ENCODE results near the gene FBXO10.
A peak's percentile ranks its signal among the peaks of the same experiment; 100 is the strongest.
"Not testable (repeated sequence)": the region's sequence is repeated elsewhere in the genome, so short reads cannot be mapped to it uniquely, and the experiment has no call there.

The FBXO10 gene

DNA sequence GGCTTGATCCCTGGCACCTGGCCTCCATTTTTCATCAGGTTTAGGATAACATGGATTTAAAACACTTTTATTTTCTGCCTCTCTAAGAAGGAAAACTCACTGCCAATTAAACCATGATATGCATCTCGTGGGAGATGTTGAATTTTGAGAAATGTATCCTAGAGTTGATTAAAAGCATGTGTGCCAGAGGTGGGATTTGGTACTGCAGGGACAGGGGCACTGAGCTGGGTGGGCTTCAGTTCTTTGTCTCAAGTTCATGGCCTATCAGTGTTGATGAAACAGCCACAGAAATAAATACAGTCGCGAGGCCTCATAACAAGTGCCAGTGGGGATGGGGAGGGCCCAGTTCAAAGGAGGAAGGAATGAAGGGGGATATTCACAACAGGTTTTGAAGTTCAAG, 55.5 kb downstream of the FBXO10 start:
- no peaks in the 10 kb centered on the region for H3K4me1 Mint-ChIP-seq
- H3K27ac Mint-ChIP-seq, result peak overlapping the region; percentile 66
- no peaks in the 10 kb centered on the region for H3K9me3 Mint-ChIP-seq
- H3K4me3 Mint-ChIP-seq, result no peak overlapping the region
- peaks cover 68% of the 10 kb centered on the region for H3K36me3 Mint-ChIP-seq (ENCODE audit: low read depth)
- H3K27me3 Mint-ChIP-seq (ENCODE audit: low read depth, poor library complexity), result peaks cover 4% of the 10 kb centered on the region
- no peak for DNase-seq
- peak; percentile 10 for TF ChIP-seq CTCF (IDR thresholded peaks at IDR 0.05)

- no peaks in the 10 kb centered on the region for H3K4me1 Mint-ChIP-seq
- H3K4me3 Mint-ChIP-seq, result no peak overlapping the region
- TF ChIP-seq CTCF (IDR thresholded peaks at IDR 0.05), result no peak
- H3K9me3 Mint-ChIP-seq, result no peaks in the 10 kb centered on the region
- no peak overlapping the region for H3K27ac Mint-ChIP-seq
- peaks cover 4% of the 10 kb centered on the region for H3K27me3 Mint-ChIP-seq (ENCODE audit: low read depth, poor library complexity)
- no peak for DNase-seq
- peaks cover 68% of the 10 kb centered on the region for H3K36me3 Mint-ChIP-seq (ENCODE audit: low read depth)
These were observed 58.3 kb downstream of the FBXO10 start for GRCh38 chr9:37517923-37518322.

- no peak overlapping the region for H3K4me3 Mint-ChIP-seq
- no peak for TF ChIP-seq CTCF (IDR thresholded peaks at IDR 0.05)
These were observed 60.4 kb downstream of the FBXO10 start for GRCh38 chr9:37515620-37516258.

DNA sequence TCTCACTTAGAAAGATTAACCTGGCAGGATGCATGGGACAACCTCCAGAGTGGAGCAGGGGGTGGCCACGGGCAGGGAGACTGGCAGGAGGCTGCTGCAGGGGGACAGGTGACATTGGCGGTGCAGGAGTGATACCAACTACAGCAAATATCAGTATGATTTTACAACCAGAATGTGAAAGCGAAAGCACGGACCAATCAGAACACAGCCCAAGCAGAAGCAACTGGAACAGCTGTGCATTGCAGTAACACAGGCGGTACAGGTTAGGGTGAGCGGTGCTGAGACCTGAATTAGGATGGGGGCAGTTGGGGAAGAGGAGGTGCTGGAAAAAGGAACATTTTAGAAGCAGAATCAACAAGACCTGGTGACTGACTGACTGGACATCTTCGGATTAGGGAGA, 61.2 kb downstream of the FBXO10 start:
- Mint-ChIP-seq H3K4me1 (no peaks in the 10 kb centered on the region), H3K36me3 (ENCODE audit: low read depth) (peaks cover 57% of the 10 kb centered on the region), H3K4me3 (no peak overlapping the region), H3K27me3 (ENCODE audit: low read depth, poor library complexity) (peaks cover 4% of the 10 kb centered on the region), H3K27ac (peak overlapping the region; percentile 53), H3K9me3 (no peaks in the 10 kb centered on the region)
- no peak for TF ChIP-seq CTCF (IDR thresholded peaks at IDR 0.05)
- DNase-seq, result no peak

More at GRCh38 chr9:37515620-37516258, 60.4 kb downstream of the FBXO10 start:
- no peaks in the 10 kb centered on the region for H3K9me3 Mint-ChIP-seq
- H3K27ac Mint-ChIP-seq, result no peak overlapping the region
- DNase-seq, result no peak
- peaks cover 4% of the 10 kb centered on the region for H3K27me3 Mint-ChIP-seq (ENCODE audit: low read depth, poor library complexity)
- peaks cover 59% of the 10 kb centered on the region for H3K36me3 Mint-ChIP-seq (ENCODE audit: low read depth)
- H3K4me1 Mint-ChIP-seq, result no peaks in the 10 kb centered on the region

DNA sequence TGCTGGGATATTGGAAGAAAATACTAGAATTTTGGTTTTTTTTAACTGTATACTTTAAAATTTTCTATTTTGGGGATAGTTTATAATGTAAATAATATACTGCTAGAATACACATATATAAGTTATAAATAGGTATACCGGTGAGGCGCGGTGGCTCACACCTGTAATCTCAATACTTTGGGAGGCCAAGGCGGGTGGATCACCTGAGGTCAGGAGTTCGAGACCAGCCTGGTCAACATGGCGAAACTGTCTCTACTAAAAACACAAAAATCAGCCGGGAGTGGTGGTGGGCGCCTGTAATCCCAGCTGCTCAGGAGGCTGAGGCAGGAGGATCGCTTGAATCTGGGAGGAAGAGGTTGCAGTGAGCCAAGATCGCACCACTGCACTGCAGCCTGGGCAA, 61.8 kb downstream of the FBXO10 start:
- DNase-seq; H3K27me3 Mint-ChIP-seq (ENCODE audit: low read depth, poor library complexity); H3K4me3 Mint-ChIP-seq; H3K4me1 Mint-ChIP-seq; H3K9me3 Mint-ChIP-seq; H3K27ac Mint-ChIP-seq: not testable (repeated sequence)
- peaks cover 55% of the 10 kb centered on the region for H3K36me3 Mint-ChIP-seq (ENCODE audit: low read depth)

DNA sequence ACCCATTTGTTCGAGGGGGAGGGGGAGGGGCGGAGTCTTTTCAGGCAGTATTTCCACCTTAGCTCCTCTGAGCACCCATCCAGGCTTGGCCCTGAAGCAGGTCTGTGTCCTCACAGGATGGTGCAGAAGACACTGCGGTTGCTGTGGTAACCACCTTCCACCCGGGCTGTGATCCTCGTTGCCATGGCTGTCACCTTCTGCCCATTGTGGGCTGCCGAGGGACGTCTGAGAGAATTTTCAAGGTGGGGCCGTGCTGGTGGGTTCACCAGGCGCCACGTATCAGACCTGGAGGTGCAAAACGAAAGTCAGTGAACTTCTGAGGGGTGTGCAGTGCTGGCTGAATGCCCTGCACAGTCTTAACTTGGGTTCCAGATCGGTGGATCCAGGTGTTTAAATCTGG, 63.7 kb downstream of the FBXO10 start:
- DNase-seq, result no peak
- Mint-ChIP-seq H3K27ac (peak overlapping the region; percentile 81), H3K36me3 (ENCODE audit: low read depth) (peaks cover 40% of the 10 kb centered on the region), H3K4me3 (no peak overlapping the region), H3K4me1 (peaks cover 6% of the 10 kb centered on the region), H3K9me3 (no peaks in the 10 kb centered on the region), H3K27me3 (ENCODE audit: low read depth, poor library complexity) (no peaks in the 10 kb centered on the region)
- TF ChIP-seq CTCF (IDR thresholded peaks at IDR 0.05), result no peak

All from nephron progenitor cell (in vitro differentiated cells).